NCI-H146 (cell line): Measurements from ENCODE around the gene GJB5.
"Not testable (repeated sequence)": the region's sequence is repeated elsewhere in the genome, so short reads cannot be mapped to it uniquely, and the experiment has no call there.

Source experiments
- DNase-seq: peaks from one replicate; lab custom pipeline; 2025; lab: John Stamatoyannopoulos, UW

Gene GJB5

DNA sequence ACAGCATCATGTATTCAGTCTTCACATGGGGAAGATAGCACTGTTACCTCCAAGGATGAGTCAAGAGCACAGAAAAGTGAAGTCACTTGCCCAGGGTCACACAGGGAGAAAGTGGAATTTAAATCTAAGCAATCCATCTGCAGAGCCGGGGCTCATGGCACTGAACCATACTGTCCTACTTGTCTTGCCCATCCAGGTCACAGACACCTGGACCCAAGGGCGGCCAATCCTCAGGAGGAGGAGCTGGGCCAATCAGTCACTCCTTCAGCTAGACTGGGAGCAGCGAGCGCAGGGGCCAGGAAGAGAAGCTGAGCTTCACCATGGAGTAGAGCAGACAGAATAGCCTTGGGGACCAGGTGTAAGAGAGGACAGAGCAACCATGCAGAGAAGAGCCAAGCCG lies 9.2 kb upstream of the GJB5 start:
- no peak for DNase-seq

DNA sequence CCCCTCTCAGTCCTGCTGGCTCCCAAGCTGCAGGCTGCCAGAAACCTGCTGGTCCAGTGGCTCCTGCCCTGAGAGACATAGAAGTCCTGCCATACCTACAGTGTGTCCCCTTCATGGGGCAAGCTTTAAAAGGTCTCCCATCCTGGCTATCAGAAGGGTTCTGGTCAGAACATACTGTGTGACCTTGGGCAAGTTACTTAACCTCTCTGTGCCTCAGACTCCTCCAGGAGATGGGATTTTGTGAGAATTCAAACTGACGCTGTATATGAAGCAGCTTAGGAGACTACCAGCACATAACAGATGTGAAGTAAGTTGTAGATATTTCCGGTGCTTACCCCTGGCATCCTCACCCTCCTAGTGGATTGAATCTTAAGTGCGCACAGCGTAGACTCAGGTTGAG lies 8.7 kb upstream of the GJB5 start:
- DNase-seq, result no peak

DNA sequence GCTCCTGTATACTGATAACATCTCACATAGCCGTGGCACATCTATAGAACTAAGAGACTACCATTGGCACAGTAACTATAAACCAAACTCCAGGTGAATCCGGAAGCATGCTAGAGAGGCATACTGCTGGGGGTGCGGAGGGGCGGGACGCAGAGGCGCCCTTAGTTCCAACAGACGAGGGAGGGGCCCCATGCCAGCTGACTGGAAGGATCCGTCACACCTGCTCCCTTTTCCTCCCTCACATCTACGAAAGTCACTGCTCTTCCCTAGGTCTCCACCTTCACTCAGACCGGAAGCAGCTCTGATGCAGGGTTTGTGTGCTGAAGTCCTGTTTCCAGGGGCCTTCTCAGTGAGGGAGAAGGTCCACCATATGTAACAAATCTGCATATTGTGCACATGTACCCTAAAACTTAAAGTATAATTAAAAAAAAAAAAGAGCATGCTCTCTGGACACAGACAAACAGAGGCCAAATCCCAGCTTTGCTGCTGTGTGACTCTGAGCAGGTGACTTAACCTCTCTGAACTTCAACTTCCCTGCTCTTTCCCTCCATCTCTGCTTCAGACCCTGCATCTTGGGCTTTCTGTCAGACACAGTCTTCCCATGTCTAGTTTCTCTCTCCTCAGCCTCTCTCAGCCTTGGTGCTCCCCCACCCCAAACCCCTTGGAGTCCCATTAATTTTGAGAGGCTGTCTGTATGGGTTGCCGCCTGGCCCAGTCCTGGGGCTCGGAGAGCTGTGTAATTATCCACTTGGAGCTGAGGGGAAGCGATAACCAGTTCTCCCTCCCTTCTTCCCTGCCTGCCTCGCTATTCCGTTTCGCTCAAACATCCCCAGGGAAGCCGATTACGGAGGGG lies 7.8 kb upstream of the GJB5 start:
- DNase-seq, result no peak

DNA sequence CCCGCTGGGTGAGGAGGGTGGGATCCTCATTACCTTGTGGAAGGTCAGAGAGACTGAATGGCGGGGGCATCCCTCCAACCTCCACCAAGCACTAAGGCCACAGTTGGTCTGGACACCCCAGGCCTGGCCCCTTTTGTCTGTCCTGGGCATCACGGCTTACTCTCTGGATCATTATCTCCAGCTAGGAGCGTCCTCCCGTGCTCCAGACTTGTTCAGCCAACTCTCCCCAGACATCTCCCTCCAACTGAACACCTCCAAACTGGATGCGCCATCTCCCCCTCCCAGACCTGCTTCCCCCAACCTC lies 7.3 kb upstream of the GJB5 start:
- no peak for DNase-seq

DNA sequence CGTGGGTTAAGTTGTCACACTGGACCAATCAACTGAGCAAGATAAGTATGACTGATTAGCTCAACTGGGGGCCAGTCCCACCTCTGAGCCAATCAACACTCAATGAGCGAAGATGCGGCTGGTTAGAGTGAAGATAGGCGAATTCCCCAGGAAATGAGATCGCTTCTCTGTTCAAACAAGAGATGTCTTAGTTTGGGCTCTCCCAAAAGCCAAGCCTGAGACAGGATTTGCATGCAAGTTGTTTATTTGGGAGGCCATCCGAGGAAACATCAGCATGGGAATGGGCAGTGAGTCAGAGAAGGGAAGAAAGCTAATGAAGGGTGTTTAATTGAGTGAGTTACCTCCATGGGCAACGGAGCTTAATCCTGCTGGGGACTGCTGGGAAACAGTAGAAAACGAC lies 4.9 kb upstream of the GJB5 start:
- DNase-seq, result no peak

DNA sequence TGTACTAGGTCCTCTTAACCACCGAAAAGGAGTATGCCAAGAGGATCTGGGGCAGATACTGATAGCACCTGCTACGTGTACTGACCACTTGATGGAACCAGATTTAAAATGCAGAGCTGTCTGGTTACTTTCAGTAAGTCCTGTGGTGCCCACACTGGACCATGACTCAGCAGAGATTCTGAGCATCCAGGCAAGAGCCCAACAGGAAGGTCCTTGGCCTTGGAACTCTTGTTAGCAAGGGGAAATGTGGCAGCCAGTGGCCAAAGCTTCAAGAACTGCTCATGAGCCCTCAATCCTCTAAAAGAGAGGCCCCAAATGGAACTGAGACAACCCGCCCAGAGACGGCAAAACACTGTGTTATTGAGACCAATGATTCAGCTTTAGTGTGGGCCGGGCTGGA lies 4.2 kb upstream of the GJB5 start:
- DNase-seq, result no peak

DNA sequence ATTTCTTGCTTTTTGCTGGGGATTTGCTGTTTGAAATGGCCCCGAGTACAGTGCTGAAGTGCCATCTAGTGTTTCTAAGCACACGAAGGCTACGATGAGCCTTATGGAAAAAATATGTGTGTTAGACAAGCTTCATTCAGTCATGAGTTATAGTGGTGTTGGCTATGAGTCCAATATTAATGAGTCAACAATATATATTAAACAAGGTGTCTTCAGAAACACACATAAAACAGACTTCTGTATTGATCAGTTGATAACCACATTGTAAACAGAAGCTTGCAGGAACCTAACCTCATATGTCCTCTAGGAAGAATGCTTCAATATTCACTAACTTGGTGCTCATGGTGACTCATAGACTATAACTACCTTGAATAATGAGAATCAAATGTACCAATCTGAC lies 1.7 kb upstream of the GJB5 start:
- no peak for DNase-seq

DNA sequence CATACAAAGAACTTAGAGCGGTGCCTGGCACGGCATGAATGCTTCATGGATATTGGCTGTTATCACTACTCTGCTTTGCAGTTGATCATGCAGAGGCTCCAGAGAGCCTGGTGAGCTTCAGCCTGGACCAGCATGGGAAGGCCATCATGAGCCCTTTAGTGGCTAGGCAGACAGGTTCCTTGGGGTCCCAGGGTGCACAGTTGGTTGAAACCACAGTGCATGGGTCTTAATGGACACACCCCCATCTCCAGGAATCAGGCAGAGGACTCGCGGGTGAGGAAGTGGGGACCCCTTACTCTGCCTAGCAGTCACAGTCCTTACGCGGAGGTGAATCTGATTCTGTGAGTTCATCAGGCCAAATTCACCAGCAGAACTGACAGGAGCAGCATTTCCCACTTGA lies 1.1 kb downstream of the GJB5 start:
- DNase-seq, result no peak

DNA sequence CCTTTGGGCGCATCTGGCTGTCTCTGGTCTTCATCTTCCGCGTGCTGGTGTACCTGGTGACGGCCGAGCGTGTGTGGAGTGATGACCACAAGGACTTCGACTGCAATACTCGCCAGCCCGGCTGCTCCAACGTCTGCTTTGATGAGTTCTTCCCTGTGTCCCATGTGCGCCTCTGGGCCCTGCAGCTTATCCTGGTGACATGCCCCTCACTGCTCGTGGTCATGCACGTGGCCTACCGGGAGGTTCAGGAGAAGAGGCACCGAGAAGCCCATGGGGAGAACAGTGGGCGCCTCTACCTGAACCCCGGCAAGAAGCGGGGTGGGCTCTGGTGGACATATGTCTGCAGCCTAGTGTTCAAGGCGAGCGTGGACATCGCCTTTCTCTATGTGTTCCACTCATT lies 2.5 kb downstream of the GJB5 start:
- DNase-seq, result no peak

DNA sequence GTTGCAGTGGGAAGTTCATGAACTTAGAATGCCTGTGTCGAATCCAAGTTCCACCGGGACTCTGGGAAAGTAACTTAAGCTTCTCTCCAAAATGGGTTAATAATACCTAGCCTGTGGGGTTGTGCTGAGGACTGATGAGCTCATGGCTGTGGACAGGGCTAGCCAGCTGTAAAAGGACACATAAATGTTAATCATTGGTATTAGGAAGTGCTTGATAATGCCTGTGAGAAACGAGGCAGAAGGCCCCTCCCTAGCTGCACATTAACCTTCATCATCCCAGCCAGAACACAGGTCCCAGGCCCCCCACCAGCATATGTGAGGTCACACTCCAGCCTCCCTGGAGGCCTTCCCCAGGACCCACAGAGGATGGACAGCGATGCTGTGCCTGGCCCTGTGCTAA lies 3.9 kb downstream of the GJB5 start:
- no peak for DNase-seq

DNA sequence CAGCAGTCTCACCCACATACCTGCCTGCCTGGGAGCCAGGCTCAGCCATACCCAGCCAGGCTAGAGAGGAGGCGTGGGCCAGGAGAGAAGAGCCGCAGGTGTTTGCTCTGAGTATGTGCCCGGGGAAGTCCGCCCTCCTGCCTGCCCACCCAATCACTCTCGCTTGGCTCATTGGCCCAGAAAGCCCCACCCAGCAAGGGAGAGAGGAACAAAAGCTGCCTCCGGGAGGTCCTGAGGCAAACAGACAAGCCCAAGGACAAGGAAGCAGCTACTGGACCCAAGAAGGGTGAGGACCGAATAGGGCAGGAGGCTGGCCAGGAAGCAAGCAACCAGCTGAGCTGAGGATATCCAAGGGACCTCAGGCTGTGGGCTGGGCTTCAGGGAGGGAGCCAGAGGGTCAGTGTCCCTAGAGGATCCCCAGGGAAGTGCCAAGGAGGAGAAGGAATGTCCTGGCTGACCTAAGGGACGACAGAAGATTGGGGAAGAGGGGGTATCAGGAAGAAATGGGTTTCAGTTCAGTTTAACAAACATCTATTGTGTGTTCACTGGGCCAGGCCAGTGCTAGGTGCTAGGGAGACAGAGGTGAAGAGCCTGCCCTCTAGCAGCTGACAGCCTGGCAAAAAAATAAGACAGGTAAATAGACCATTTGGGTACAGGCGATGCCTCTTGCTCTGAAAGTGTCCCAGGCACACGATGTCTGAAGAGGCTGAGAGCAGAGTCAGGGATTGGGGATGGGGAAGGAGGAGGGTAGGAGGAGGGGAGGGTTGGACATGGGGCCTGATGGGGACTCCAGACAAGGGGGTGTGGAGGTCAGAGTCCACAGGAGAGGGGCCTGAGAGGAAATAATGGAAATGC lies 4.9 kb downstream of the GJB5 start, which contains the start of gene GJB4:
Gene GJB4, plus strand, starts transcription at position 238 of the 855 bp plus-strand sequence. CDS start 1,515 bp downstream, outside the sequence.
- DNase-seq, result peak; percentile 9

DNA sequence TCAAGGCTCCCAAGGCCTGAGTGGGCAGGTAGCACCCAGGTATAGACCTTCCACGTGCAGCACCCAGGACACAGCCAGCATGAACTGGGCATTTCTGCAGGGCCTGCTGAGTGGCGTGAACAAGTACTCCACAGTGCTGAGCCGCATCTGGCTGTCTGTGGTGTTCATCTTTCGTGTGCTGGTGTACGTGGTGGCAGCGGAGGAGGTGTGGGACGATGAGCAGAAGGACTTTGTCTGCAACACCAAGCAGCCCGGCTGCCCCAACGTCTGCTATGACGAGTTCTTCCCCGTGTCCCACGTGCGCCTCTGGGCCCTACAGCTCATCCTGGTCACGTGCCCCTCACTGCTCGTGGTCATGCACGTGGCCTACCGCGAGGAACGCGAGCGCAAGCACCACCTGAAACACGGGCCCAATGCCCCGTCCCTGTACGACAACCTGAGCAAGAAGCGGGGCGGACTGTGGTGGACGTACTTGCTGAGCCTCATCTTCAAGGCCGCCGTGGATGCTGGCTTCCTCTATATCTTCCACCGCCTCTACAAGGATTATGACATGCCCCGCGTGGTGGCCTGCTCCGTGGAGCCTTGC lies 6.4 kb downstream of the GJB5 start:
- no peak for DNase-seq

DNA sequence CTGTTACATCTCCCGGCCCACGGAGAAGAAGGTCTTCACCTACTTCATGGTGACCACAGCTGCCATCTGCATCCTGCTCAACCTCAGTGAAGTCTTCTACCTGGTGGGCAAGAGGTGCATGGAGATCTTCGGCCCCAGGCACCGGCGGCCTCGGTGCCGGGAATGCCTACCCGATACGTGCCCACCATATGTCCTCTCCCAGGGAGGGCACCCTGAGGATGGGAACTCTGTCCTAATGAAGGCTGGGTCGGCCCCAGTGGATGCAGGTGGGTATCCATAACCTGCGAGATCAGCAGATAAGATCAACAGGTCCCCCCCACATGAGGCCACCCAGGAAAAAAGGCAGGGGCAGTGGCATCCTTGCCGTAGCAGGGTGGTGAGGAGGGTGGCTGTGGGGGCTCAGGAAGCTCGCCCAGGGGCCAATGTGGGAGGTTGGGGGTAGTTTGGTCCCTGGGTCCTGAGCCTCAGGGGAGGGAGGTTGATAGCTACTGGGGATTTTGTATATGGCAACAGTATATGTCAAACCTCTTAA lies 7.0 kb downstream of the GJB5 start:
- DNase-seq, result no peak

DNA sequence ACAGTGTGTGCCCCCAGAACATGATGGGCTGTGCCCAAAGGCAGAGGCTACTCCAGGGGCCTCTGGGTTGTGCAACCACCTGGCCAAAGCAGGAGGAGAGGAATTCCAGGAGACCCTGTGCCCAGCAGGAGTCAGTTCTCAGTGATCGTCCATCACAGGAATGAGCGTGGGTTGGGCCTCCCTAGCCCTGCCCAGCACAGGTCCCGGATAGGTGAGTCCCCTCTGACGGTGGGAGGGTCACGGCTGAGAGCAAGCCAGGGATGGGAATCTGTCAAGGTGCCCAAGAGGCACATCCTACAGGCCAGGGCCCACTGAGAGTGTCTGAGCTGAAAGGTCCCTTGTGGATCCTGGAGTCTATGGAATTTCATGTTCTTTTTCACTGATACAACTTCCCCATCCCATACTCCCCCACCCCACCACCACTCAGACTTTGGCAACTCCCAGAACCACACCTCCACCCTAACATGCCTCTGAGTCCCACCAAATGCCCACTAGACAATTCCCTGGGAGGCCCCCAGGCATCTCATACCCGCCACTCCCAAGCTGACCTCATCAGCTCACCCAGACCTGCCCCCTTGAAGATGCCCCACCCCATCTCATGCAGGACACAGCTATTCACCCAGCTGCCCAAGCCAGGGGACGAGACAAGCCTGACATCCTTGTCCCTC lies 7.8 kb downstream of the GJB5 start:
- no peak for DNase-seq

DNA sequence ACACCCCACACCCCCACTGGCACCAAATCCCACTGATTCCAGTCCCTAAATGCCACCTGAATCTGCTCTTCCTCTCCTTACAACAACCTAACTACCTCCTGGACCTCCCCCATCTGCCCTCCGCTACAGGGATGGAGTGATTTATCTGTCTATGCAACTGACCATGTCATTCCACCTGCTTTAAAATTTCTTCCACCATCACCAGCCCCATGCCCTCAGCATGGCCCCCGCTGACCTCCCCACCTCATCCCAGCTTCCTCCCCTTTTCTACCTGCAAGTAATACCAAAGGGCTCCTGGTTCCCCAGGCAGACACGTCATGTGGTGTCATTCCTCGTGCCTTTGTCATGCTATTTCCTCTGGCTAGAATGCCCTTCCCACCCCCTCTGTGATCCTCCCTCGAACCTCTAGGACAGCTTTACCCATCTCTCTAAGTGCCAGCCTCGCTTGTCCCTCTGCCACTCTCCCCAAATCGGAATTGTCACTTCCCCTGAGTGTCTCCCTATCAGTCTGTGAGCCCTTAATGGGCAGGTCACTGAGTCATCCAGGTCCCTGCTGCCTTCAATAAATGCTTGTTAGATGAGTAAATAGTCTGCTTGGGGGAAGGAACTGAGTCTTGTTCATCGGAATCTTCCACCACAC lies 8.4 kb downstream of the GJB5 start:
- DNase-seq, result no peak

DNA sequence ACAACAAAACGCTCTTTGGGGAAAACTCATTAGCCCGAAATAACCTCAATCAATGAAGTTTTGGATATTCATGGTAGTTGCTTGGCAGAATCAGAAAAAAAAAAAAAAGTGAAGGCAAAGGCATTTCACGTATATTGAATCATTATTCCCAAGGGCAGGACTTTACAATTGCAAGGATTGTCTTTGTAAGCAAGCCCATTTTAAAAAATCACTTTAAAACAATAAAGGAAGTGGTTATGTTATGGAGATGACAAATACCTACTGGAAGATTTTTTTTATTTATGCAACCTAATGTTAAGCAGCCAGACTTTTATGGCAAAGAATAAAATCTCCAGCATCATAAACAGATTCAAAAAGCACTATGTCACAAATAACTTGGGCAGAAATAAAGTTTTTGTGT lies 14.0 kb downstream of the GJB5 start:
- DNase-seq, result no peak

DNA sequence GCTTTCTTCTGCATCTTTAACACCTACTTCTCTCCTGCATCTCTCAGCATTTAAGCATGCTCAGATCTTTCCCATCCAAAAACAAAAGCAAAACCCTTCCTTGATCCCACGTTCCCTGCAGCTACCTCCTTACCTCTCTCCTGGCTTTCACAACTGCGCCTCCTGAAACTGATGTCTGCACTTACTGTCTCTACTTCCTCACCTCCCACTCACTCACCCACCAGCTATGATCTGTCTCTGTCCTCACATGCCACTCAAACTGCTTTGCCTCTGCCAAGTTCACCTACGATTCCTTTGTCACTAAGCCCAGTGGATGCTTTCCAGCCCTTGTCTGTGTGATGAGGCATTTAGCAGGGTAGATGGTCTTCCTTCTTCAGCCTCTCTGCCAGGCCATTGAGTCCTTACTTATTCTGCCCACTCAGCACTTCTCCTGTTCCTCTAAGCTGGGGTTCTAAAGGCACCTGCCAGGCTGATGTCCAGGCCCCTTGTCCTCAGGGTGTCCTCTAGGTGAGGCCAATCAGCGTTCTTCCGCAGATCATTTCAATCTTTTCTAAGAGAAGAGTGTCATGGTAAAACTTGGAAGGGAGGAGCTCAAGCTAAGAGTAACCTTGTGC lies 16.2 kb downstream of the GJB5 start:
- no peak for DNase-seq

DNA sequence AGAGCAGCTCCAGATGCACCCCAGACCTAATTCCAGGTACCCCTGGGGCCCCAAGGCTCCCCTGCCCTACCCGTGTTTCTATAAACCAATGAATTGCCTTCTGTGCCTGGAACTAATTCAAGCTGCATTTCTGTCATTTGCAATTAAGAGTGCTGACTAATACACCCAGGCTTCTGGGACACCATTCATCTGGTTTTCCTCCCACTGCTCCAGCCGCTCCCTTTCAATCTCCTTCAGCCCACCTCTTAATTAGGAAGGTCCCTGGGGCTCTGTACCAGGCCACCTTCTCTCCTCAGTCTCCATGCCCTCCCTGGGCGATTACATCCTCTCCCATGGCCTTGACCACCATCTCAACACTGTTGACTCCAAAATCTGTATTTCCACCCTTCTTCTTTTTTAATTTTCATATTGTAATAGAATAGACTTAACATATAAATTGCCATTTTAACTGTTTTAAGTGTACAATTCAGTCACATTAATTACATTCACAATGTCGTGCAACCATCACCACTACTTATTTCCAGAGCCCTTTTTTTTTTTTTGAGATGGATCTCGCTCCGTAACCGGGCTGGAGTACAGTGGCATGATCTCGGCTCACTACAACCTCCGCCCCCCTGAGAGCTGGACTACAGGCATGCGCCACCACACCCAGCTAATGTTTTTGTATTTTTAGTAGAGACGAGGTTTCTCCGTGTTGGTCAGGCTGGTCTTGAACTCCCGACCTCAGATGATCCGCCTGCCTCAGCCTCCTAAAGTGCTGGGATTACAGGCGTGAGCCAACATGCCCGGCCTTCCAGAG lies 16.9 kb downstream of the GJB5 start:
- no peak for DNase-seq

DNA sequence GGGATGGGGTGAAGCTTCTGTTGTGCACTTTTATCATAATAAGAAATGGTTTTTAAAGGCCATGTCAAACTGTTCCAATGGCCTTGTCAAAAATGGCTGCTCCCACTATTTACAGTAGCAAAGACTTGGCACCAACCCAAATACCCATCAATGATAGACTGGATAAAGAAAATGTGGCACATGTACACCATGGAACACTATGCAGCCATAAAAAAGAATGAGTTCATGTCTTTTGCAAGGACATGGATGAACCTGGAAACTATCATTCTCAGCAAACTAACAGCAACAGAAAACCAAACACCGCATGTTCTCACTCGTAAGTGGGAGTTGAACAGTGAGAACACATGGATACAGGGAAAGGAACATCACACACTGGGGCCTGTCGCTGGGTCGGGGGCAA lies 18.3 kb downstream of the GJB5 start:
- DNase-seq, result not testable (repeated sequence)

DNA sequence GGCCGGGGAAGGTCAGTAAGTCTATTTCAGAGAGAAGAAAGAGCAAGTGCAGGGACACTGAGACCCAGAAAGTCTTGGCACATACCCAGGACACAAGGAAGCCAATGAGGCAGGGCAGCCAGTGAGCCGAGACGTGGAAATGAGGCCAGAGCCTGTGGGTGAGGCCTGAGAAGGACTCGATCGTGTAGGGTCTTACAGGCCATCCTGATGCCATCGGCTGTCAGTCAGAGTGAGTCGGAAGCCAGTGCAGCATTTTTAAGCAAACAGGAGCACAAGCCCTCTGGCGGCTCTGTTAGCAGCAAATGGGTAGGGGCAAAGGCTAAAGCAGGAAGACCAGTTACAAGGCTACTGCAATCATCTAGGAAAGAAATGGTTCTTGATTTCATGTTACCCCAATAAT lies 20.1 kb downstream of the GJB5 start:
- no peak for DNase-seq
